SK-N-SH (cell line): ENCODE data around the gene ACOXL. TPM values are rescaled to one million over a fixed set of nuclear protein-coding genes. Genes with fewer than 3 reads are reported as not detected.

Experiments used
- CTCF ChIA-PET: fragments of 300-600, 350-600 bp; formaldehyde crosslinking; extraction: SDS; loops from one replicate; lab custom pipeline; 2021; lab: Yijun Ruan, JAX
- POLR2A ChIA-PET: fragments of 350-600 bp; sonication (Branson Sonifier 250); formaldehyde crosslinking; extraction: SDS; loops from one replicate; lab custom pipeline; 2020; ENCODE audit warnings: antibody characterized with exemption, inconsistent platforms; lab: Yijun Ruan, JAX
- DNase-seq: peaks from one replicate; pipeline ENCODE4 v3.0.0; 2012
- H2AFZ ChIP-seq: fragments of 200-600 bp; sonication (generic); 2 replicates; pipeline ENCODE4 v1.8.1; 2016; ENCODE audit warnings: antibody characterized with exemption, mild to moderate bottlenecking, low read depth
- H3F3A ChIP-seq: fragments of 200-600 bp; sonication (generic); replicated peaks from 2 replicates; pipeline ENCODE3; 2016; ENCODE audit warnings: antibody characterized with exemption, mild to moderate bottlenecking; ENCODE audit not compliant: insufficient read depth
- H3K27ac ChIP-seq, 2 experiments: fragments of 200-500 bp in 1 of 2; fragments of 200-600 bp in 1 of 2; sonication (Bioruptor generic) in 1 of 2; sonication (generic), shearing (Covaris generic) in 1 of 2; 2 replicates each; pipeline versions ENCODE4 v1.5.1 to v1.6.1; 2014 to 2016; ENCODE audit warnings: low read depth in 2 of 2, inconsistent platforms in 1 of 2, low read length in 1 of 2, mild to moderate bottlenecking in 1 of 2, mixed read lengths in 1 of 2
- H3K27me3 ChIP-seq: fragments of 200-600 bp; sonication (generic), shearing (Covaris generic); 2 replicates; pipeline ENCODE4 v1.6.1; 2016; ENCODE audit warnings: mixed run types; ENCODE audit not compliant: insufficient read depth
- H3K36me3 ChIP-seq, 2 experiments: fragments of 200-500 bp in 1 of 2; fragments of 200-600 bp in 1 of 2; sonication (Bioruptor generic) in 1 of 2; sonication (generic) in 1 of 2; replicated peaks in 1 of 2; 2 replicates each; pipeline versions ENCODE3 to v1.5.1; 2014 to 2016; ENCODE audit warnings: low read length in 1 of 2, mild to moderate bottlenecking in 1 of 2; ENCODE audit not compliant: insufficient read depth in 2 of 2, control insufficient read depth in 1 of 2
- H3K4me1 ChIP-seq, 2 experiments: fragments of 200-500 bp in 1 of 2; fragments of 200-600 bp in 1 of 2; sonication (Bioruptor generic) in 1 of 2; sonication (generic), shearing (Covaris generic) in 1 of 2; 2 replicates each; pipeline versions ENCODE4 v1.5.1 to v1.6.1; 2014 to 2016; ENCODE audit warnings: low read depth in 1 of 2, low read length in 1 of 2, mixed run types in 1 of 2; ENCODE audit not compliant: insufficient read depth in 2 of 2, control insufficient read depth in 1 of 2
- H3K4me2 ChIP-seq: fragments of 200-600 bp; sonication (generic), shearing (Covaris generic); 2 replicates; pipeline ENCODE4 v1.6.1; 2017; ENCODE audit warnings: mixed run types
- H3K4me3 ChIP-seq, 2 experiments: fragments of 200-500 bp in 1 of 2; fragments of 200-600 bp in 1 of 2; sonication (Bioruptor generic) in 1 of 2; sonication (generic), shearing (Covaris generic) in 1 of 2; 2 replicates each; pipeline versions ENCODE4 v1.5.1 to v1.8.1; 2014 to 2016; ENCODE audit warnings: low read depth in 2 of 2, inconsistent platforms in 1 of 2, low read length in 1 of 2, mild to moderate bottlenecking in 1 of 2, mixed read lengths in 1 of 2, moderate library complexity in 1 of 2
- H3K79me2 ChIP-seq: fragments of 200-600 bp; sonication (generic); 2 replicates; pipeline ENCODE4 v1.8.1; 2017; ENCODE audit warnings: mild to moderate bottlenecking; ENCODE audit not compliant: insufficient read depth
- H3K9ac ChIP-seq: fragments of 200-600 bp; sonication (generic); 2 replicates; pipeline ENCODE4 v1.6.1; 2017; ENCODE audit warnings: mixed run types
- H3K9me2 ChIP-seq: fragments of 200-600 bp; sonication (generic); 2 replicates; pipeline ENCODE4 v1.6.1; 2017; ENCODE audit warnings: mixed run types
- H3K9me3 ChIP-seq: fragments of 200-600 bp; sonication (generic); 2 replicates; pipeline ENCODE4 v1.6.1; 2017; ENCODE audit warnings: mixed run types, mild to moderate bottlenecking, moderate library complexity
- H4K20me1 ChIP-seq: fragments of 200-600 bp; sonication (generic); 2 replicates; pipeline ENCODE4 v1.6.1; 2017; ENCODE audit warnings: mild to moderate bottlenecking, mixed run types; ENCODE audit not compliant: insufficient read depth
- ELF1 ChIP-seq: IDR thresholded peaks from 2 replicates; pipeline ENCODE4 v1.4.0; 2012
- EP300 ChIP-seq, 2 experiments: IDR thresholded peaks; 2 replicates each; pipeline versions ENCODE4 v1.4.0 to v1.6.1; 2012; ENCODE audit warnings: borderline replicate concordance in 1 of 2, low read depth in 1 of 2, low read length in 1 of 2
- FOXJ3 ChIP-seq: sonication (generic); formaldehyde crosslinking; IDR thresholded peaks from 2 replicates; pipeline ENCODE4 v1.5.1; 2020; ENCODE audit warnings: mild to moderate bottlenecking, missing genetic modification reagents
- GATA2 ChIP-seq: sonication (generic); formaldehyde crosslinking; IDR thresholded peaks from 2 replicates; pipeline ENCODE4 v1.5.0; 2020; ENCODE audit warnings: mild to moderate bottlenecking, missing genetic modification reagents
- RAD21 ChIP-seq: IDR thresholded peaks from 2 replicates; pipeline ENCODE4 v1.6.1; 2012; ENCODE audit warnings: mild to moderate bottlenecking, low read length
- RFX5 ChIP-seq: IDR thresholded peaks from 2 replicates; pipeline ENCODE4 v1.6.1; 2012; ENCODE audit warnings: mild to moderate bottlenecking, improper control_type of control experiment, low read length
- RXRA ChIP-seq: IDR thresholded peaks from 2 replicates; pipeline ENCODE4 v1.4.0; 2012; ENCODE audit warnings: low read depth, mild to moderate bottlenecking, borderline replicate concordance
- WGBS: methylation state at CpG from one replicate; pipeline ENCODE4 v1.1.6; 2017; ENCODE audit warnings: low lambda C conversion rate; 5-methylcytosine and 5-hydroxymethylcytosine counted together
- polyA plus RNA-seq, 3 experiments: library from polyadenylated mRNA; depleted of rRNA; stranded (reverse); fragments of >200 nt; gene quantifications; 2 replicates each; pipeline ENCODE4 v1.2.3, GENCODE V29; 2012
- TF ChIP-seq, protein P1 (sequence below): fragments of 150-350 bp; IDR thresholded peaks from 2 replicates; pipeline ENCODE4 v1.6.1; 2017; ENCODE audit warnings: antibody characterized with exemption, low read length, low read depth, borderline replicate concordance
- TF ChIP-seq, protein P2 (sequence below): IDR thresholded peaks from 2 replicates; pipeline ENCODE4; 2012
- TF ChIP-seq, protein P3 (sequence below): fragments of 150-350 bp; IDR thresholded peaks from 2 replicates; pipeline ENCODE4 v1.6.1; 2016; ENCODE audit warnings: mild to moderate bottlenecking, low read depth, low read length

The ACOXL gene
- polyA plus RNA-seq, 1 of the 3 experiments (the other 2 are of a cell fraction) = not detected

- Histone ChIP-seq H3K27ac (no peak overlapping the region), H3K9me2 (no peaks in the 10 kb centered on the region), H3K9ac (no peak overlapping the region), H3K9me3 (no peaks in the 10 kb centered on the region), H3K4me2 (no peak overlapping the region), H3K36me3 (no peaks in the 10 kb centered on the region), H2AFZ (no peak overlapping the region), H3K79me2 (no peaks in the 10 kb centered on the region), H3K4me1 (peaks cover 0 to 6% of the 10 kb centered on the region in 2 experiments; a peak in 1 of 4 replicates), H3F3A (no peaks in the 10 kb centered on the region), H3K4me3 (no peak overlapping the region), H4K20me1 (no peaks in the 10 kb centered on the region), H3K27me3 (peaks cover 53% of the 10 kb centered on the region)
- DNase-seq = no peak
- WGBS = 43% methylated on average over 1 of the region's 4 CpGs
- ChIA-PET CTCF (interaction anchor here (1.0 kb wide), 1 partner anchor 20 kb away, joined by 4 read pairs; no protein-coding TSS in a partner anchor), POLR2A (no interaction called here)
- no peak for TF ChIP-seq GATA2
- TF ChIP-seq, protein P1, sequence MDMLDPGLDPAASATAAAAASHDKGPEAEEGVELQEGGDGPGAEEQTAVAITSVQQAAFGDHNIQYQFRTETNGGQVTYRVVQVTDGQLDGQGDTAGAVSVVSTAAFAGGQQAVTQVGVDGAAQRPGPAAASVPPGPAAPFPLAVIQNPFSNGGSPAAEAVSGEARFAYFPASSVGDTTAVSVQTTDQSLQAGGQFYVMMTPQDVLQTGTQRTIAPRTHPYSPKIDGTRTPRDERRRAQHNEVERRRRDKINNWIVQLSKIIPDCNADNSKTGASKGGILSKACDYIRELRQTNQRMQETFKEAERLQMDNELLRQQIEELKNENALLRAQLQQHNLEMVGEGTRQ = no peak
- no peak for TF ChIP-seq EP300 (IDR thresholded peaks at IDR 0.05; ENCODE audit: borderline replicate concordance in 1 of 2, low read depth in 1 of 2, low read length in 1 of 2)
- TF ChIP-seq ELF1 = no peak
- TF ChIP-seq RXRA = no peak
Observed at GRCh38 chr2:110735366-110735765, 3.0 kb downstream of the ACOXL start.

GRCh38 chr2:110737783-110738182 lies 5.4 kb downstream of the ACOXL start:
- no peak overlapping the region for H3K9ac ChIP-seq
- no peak overlapping the region for H2AFZ ChIP-seq
- 25% methylated on average over 2 of the region's 2 CpGs for WGBS
- no peaks in the 10 kb centered on the region for H3K79me2 ChIP-seq
- CTCF ChIA-PET = interaction anchor here (1.2 kb wide), 1 partner anchor 17 kb away, joined by 4 read pairs; no protein-coding TSS in a partner anchor
- H3K9me3 ChIP-seq = no peaks in the 10 kb centered on the region
- no peaks in the 10 kb centered on the region for H3F3A ChIP-seq
- H3K4me3 ChIP-seq = no peak overlapping the region
- POLR2A ChIA-PET = no interaction called here
- H3K36me3 ChIP-seq = no peaks in the 10 kb centered on the region
- H3K4me1 ChIP-seq = peaks cover 0 to 4% of the 10 kb centered on the region in 2 experiments; a peak in 1 of 4 replicates
- TF ChIP-seq, protein P2, sequence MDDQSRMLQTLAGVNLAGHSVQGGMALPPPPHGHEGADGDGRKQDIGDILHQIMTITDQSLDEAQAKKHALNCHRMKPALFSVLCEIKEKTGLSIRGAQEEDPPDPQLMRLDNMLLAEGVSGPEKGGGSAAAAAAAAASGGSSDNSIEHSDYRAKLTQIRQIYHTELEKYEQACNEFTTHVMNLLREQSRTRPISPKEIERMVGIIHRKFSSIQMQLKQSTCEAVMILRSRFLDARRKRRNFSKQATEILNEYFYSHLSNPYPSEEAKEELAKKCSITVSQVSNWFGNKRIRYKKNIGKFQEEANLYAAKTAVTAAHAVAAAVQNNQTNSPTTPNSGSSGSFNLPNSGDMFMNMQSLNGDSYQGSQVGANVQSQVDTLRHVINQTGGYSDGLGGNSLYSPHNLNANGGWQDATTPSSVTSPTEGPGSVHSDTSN = no peak
- no peak for TF ChIP-seq RAD21
- no peak for TF ChIP-seq FOXJ3
- TF ChIP-seq, protein P3, sequence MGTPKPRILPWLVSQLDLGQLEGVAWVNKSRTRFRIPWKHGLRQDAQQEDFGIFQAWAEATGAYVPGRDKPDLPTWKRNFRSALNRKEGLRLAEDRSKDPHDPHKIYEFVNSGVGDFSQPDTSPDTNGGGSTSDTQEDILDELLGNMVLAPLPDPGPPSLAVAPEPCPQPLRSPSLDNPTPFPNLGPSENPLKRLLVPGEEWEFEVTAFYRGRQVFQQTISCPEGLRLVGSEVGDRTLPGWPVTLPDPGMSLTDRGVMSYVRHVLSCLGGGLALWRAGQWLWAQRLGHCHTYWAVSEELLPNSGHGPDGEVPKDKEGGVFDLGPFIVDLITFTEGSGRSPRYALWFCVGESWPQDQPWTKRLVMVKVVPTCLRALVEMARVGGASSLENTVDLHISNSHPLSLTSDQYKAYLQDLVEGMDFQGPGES = no peak
- no peak for TF ChIP-seq RFX5
- H4K20me1 ChIP-seq = no peaks in the 10 kb centered on the region
- H3K27me3 ChIP-seq = peaks cover 31% of the 10 kb centered on the region
- no peak overlapping the region for H3K4me2 ChIP-seq
- no peaks in the 10 kb centered on the region for H3K9me2 ChIP-seq
- no peak overlapping the region for H3K27ac ChIP-seq
- no peak for DNase-seq
